ENCODE measurements around the gene TCEAL3.
"Not testable (repeated sequence)": the region's sequence is repeated elsewhere in the genome, so short reads cannot be mapped to it uniquely, and the experiment has no call there.

TCEAL3 gene

DNA sequence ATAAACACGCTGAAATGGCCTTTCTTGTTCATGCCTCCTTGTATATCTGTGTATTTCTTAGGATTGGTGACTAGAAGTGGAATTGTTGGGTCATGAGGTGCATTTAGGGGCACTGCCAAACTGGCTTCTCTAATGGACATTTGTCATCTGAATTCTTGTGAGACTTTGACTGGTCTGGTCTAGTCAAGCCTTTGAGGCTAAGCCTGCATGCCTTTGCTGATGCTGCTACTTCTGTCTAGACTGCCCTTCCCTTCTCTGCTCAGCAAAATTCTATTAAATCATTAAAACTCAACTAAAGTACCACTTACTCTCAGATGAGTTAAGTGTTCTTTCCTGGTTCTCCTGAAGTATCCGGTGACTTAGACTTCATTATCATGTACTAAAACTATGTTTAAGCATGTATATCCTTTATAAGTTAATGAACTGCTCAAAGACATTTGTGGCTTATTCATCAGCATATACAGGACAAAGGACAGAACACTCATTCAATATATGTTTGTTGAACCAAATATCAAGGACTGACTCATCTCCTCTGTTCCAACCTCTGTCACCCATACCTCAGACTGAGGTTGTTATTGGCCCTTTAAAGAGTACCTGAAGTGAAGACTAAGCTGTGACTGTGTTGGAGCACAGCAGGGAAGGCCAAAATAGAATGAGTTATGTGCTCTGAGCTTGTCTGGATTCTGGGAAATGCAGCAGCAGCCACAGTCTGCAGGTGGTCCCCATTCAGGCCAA lies 30.0 kb downstream of the TCEAL3 start:
- Mint-ChIP-seq H3K4me1 (ENCODE audit: low read depth) (no peaks in the 10 kb centered on the region), H3K9me3 (no peaks in the 10 kb centered on the region), H3K27me3 (peaks cover 29% of the 10 kb centered on the region), H3K36me3 (ENCODE audit: low read depth) (no peaks in the 10 kb centered on the region), H3K27ac (no peak overlapping the region), H3K4me3 (no peak overlapping the region)
- no peak for DNase-seq

DNA sequence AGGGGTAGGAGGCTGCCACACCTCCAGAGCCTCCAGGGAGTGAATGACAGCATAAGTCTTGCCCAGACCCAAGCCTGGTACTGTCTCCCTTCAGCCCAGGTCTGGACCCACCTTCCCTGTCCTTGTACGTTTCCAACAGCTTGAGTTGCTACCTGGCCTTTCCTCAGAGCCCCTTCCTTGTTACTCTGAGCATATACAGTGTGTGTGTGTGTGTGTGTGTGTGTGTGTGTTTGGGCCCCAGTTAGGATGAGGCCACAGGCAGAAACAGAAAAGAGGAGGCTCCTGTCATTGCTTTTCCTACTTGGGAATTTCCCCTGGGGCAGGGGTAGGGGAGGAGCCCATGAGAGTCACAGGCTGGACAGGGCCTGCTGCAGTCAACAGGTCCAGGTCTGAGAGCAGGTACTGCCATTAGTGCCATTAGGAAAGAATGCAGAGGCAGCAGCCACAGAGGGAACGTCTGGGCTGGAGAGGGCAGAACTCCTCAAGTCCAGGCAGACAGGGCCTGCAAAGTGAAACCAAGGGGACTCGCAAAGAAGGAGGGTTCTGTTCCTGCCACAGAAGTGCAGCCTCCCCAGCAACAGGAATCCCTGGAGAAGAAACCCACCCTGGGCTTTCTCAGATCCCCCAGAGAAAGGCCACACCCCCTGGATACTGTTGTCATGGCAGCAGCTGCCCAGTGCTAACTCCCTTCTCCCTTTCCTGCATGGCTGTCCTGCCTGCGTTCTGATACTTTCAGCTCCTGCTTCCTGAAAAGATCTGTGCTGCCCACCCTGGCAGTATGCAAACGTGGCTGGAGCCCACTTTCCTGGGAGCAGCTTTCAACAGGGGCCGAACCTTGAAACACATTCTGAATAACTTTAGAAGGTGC lies 30.9 kb downstream of the TCEAL3 start:
- peaks cover 38% of the 10 kb centered on the region for H3K27me3 Mint-ChIP-seq
- not testable (repeated sequence) for H3K36me3 Mint-ChIP-seq (ENCODE audit: low read depth); H3K27ac Mint-ChIP-seq; H3K4me1 Mint-ChIP-seq (ENCODE audit: low read depth); H3K4me3 Mint-ChIP-seq; H3K9me3 Mint-ChIP-seq; DNase-seq

DNA sequence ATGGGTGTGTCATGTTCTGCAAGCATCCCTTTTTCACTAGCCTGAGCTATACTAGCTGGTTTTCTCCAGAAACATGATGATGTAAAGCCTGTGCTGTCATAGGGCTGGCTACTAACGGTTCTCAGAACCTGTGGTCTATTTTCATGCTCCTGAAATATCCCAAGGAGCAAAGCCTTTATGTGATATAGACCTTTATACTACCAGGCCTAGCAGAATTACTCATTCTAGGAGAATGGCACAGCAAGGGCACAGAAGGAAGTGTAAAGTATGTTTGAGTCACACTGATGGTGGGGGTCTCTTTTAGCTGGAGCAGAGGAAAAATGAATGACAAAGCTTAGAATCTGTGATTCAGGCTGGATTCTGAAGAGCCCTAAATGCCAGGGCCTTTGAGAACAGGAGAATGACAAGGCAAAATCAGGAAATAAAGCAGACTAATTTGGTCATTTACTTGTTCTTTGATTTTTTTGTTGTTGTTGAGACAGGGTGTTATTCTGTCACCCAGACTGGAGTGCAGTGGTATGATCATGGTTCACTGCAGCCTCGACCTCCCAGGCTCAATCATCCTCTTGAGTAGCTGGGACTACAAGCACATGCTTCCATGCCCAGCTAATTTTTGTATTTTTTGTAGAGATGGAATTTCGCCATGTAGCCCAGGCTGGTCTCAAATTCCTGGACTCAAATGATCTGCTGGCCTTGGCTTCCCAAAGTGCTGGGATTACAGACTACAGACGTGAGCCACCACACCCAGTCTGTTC lies 32.8 kb downstream of the TCEAL3 start:
- H3K36me3 Mint-ChIP-seq (ENCODE audit: low read depth): no peaks in the 10 kb centered on the region
- H3K27me3 Mint-ChIP-seq: peaks cover 50% of the 10 kb centered on the region
- H3K27ac Mint-ChIP-seq: no peak overlapping the region
- H3K4me1 Mint-ChIP-seq (ENCODE audit: low read depth): no peaks in the 10 kb centered on the region
- no peak for DNase-seq
- no peak overlapping the region for H3K4me3 Mint-ChIP-seq
- H3K9me3 Mint-ChIP-seq: no peaks in the 10 kb centered on the region

DNA sequence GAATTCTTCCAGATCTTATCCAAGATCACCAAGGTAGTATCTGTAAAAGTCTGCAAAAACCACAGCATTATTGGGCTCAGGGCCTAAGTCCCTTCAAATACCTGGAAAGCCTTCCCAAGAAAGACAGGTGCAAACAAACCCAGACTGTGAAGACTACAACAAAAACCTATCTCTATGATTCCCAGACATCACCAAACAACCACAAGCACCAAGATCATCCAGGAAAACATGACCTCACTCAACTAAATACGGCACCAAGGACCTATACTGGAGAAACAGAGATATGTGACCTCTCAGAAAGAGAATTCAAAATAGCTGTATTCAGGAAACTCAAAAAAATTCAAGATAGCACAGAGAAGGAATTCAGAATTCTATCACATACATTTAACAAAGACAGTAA lies 36.4 kb downstream of the TCEAL3 start:
- H3K36me3 Mint-ChIP-seq (ENCODE audit: low read depth): no peaks in the 10 kb centered on the region
- peaks cover 58% of the 10 kb centered on the region for H3K27me3 Mint-ChIP-seq
- no peak for DNase-seq
- H3K27ac Mint-ChIP-seq: no peak overlapping the region
- no peaks in the 10 kb centered on the region for H3K9me3 Mint-ChIP-seq
- no peaks in the 10 kb centered on the region for H3K4me1 Mint-ChIP-seq (ENCODE audit: low read depth)
- H3K4me3 Mint-ChIP-seq: no peak overlapping the region

DNA sequence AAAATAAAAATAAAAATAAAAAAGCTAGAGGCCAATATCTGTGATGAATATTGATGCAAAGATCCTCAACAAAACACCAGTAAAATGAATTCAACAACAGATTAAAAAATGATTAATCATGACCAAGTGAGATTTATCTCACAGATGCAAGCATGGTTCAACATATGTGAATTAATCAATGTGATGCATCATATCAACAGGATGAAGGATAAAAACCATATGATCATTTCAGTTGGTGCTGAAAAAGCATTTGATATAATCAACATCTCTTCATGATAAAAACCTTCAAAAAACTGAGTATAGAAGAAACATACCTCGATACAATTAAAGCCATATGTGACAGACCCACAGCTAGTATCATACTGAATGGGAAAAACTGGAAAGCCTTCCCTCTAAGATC lies 39.9 kb downstream of the TCEAL3 start:
- H3K4me3 Mint-ChIP-seq: no peak overlapping the region
- DNase-seq: no peak
- no peak overlapping the region for H3K27ac Mint-ChIP-seq
- H3K4me1 Mint-ChIP-seq (ENCODE audit: low read depth): no peaks in the 10 kb centered on the region
- H3K27me3 Mint-ChIP-seq: peaks cover 36% of the 10 kb centered on the region
- H3K36me3 Mint-ChIP-seq (ENCODE audit: low read depth): no peaks in the 10 kb centered on the region
- H3K9me3 Mint-ChIP-seq: no peaks in the 10 kb centered on the region

DNA sequence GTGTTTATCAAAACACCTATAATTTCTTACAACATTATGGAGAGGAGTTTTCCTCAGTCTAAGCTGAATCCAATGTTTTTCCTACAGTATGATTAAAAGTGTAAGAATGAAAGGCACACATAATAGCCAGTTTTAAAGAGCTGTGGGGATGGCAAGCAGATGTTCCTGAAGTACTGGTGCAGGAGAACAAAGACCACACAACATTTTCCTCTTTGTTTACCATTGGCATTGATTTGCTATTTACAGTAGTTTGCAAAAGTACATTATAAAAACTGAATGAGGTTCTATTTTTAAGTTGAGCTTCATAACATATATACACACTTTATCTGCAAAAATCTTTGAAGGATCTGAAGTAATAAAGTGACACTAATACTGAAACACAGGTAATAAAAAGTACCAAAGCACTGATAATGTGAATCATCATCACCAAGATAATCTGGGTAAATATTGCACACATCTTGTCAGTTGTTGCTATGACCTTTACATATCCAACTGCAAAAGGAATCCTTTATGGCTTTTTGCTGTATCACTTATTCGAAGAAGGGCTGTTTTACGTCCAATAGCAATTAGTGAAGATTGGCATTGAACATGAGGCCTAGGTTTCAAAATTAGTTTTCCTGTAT lies 43.5 kb downstream of the TCEAL3 start:
- Mint-ChIP-seq H3K4me1 (ENCODE audit: low read depth) (peaks cover 2% of the 10 kb centered on the region), H3K27ac (no peak overlapping the region), H3K27me3 (peaks cover 18% of the 10 kb centered on the region), H3K4me3 (no peak overlapping the region), H3K9me3 (peaks cover 5% of the 10 kb centered on the region), H3K36me3 (ENCODE audit: low read depth) (no peaks in the 10 kb centered on the region)
- DNase-seq: no peak

DNA sequence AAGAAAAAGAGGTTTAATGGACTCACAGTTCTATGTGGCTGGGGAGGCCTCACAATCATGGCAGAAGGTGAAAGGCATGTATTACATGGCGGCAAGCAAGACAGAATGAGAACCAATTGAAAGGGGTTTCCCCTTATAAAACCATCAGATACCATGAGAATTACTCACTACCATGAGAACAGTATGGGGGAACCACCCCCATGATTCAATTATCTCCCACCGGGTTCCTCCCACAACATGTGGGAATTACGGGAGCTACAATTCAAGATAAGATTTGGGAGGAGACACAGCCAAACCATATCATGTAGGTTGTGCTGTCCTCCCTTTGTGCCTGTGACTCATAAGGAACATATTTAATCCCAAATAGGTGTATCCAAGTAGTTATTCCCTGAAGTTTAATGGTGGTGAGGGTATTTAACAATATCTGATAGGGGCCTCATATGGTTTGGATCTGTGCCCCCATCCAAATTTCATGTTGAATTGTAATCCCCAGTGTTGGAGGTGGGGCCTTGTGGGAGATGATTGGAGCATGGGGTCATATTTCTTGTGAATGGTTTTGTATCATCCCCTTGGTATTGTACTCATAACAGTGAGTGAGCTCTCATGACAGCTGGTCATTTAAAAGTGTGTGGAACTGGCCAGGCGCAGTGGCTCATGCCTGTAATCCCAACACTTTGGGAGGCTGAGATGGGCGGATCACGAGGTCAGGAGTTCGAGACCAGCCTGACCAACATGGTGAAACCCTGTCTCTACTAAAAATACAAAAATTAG lies 47.7 kb downstream of the TCEAL3 start:
- not testable (repeated sequence) for H3K9me3 Mint-ChIP-seq; H3K36me3 Mint-ChIP-seq (ENCODE audit: low read depth); H3K4me3 Mint-ChIP-seq; H3K4me1 Mint-ChIP-seq (ENCODE audit: low read depth); H3K27ac Mint-ChIP-seq; DNase-seq
- peaks cover 42% of the 10 kb centered on the region for H3K27me3 Mint-ChIP-seq

DNA sequence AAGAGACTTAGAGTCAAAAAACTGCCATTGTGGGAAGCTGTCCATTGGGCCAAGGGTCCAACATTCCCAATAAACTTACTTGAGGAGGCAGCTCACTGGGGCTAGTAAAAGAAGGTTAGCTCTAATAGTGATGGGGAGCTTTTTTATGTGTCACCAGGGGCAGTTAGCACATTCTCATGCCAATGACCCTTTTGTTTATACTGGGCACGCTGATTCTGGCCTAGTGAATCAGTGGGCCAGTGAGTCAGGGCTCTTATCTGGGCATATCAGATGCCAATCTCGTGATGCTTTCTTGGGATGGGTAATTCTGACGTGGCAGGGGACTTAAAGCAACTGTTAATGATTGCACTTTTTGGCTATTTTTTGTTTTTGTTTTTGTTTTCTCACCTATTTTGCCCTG lies 48.9 kb downstream of the TCEAL3 start:
- no peak for DNase-seq

DNA sequence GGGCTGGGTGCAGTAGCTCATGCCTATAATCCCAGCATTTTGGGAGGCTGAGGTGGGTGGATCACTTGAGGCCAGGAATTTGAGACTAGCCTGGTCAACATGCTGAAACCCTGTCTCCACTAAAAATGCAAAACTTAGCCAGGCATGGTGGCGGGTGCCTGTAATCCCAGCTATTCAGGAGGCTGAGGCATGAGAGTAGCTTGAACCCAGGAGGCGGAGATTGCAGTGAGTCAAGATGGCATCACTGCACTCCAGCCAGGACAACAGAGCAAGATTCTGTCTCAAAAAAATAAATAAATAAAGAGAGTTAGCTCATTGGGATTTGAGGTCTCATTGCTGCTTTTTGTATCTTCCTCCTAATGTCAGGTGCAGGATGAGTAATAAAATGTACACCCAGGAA lies 49.3 kb downstream of the TCEAL3 start:
- H3K9me3 Mint-ChIP-seq; H3K4me3 Mint-ChIP-seq; H3K27ac Mint-ChIP-seq; H3K36me3 Mint-ChIP-seq (ENCODE audit: low read depth); H3K4me1 Mint-ChIP-seq (ENCODE audit: low read depth); DNase-seq: not testable (repeated sequence)
- H3K27me3 Mint-ChIP-seq: peaks cover 57% of the 10 kb centered on the region

More for the DNA sequence above, 48.9 kb downstream of the TCEAL3 start:
- H3K36me3 Mint-ChIP-seq (ENCODE audit: low read depth): no peaks in the 10 kb centered on the region
- peaks cover 52% of the 10 kb centered on the region for H3K27me3 Mint-ChIP-seq
- peaks cover 5% of the 10 kb centered on the region for H3K9me3 Mint-ChIP-seq
- H3K27ac Mint-ChIP-seq: no peak overlapping the region
- H3K4me3 Mint-ChIP-seq: no peak overlapping the region
- H3K4me1 Mint-ChIP-seq (ENCODE audit: low read depth): peaks cover 5% of the 10 kb centered on the region

DNA sequence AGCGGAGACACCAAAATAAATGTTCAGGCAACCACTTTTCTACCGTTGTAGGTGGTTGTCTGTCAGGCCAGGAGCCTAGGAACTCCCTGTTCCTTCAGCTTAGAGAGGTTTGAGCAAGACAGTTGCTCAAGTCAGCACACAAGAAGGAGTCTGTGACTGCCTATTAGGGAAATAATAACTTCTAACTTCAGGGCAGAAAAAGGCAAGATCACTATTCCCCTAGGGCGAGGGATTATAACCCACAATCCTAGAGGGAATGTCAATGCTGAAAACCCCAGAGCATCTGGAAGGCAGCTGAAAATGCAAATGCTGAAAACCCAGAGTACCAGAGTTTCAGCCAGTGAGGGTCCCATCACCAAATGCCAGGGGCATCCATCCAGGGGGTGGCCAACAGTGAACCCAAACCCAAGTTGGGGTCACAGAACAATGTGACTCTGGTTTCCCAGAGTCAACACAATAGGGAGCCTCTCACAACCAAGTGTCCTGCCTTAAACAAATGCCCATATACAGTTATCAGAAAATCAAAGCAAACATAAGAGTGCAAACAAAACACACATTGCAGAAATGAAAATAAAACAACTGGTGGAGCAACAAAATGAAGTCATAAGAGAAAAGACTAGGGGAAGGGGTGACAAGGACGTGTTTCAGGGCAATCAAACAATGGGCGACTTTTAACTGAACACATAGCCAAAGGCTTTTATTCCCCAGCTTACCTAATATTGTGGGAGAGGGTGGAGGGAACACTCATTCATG lies 51.1 kb downstream of the TCEAL3 start:
- peaks cover 5% of the 10 kb centered on the region for H3K9me3 Mint-ChIP-seq
- no peak overlapping the region for H3K4me3 Mint-ChIP-seq
- no peak overlapping the region for H3K27ac Mint-ChIP-seq
- H3K4me1 Mint-ChIP-seq (ENCODE audit: low read depth): peaks cover 5% of the 10 kb centered on the region
- no peaks in the 10 kb centered on the region for H3K36me3 Mint-ChIP-seq (ENCODE audit: low read depth)
- DNase-seq: no peak
- peaks cover 70% of the 10 kb centered on the region for H3K27me3 Mint-ChIP-seq

DNA sequence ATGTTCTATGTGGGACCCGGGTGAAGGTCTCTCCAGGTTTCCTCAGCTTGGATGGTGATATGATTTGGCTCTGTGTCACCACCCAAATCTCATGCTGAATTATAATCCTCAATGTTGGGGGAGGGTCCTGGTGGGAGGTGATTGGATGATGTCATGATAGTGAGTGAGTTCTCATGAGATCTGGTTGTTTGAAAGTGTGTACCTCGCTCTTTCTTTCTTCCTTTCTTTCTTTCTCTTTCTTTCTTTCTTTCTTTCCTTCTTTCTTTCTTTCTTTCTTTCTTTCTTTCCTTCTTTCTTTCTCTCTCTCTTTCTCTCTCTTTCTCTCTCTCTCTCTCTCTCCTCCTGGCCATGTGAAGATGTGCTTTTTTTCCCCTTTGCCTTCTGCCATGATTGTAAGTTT lies 51.7 kb downstream of the TCEAL3 start:
- H3K27me3 Mint-ChIP-seq: peaks cover 72% of the 10 kb centered on the region
- not testable (repeated sequence) for H3K4me3 Mint-ChIP-seq, H3K27ac Mint-ChIP-seq

More for the DNA sequence above, 51.7 kb downstream of the TCEAL3 start:
- not testable (repeated sequence) for H3K36me3 Mint-ChIP-seq (ENCODE audit: low read depth); H3K4me1 Mint-ChIP-seq (ENCODE audit: low read depth); DNase-seq; H3K9me3 Mint-ChIP-seq
